Tibial artery (tissue), 4 donors: ENCODE results near the gene CLDN5.

Source experiments
- DNase-seq, 2 donors: peaks; one replicate each; pipeline ENCODE4 v3.0.0-alpha.2; 2019
- H3K27ac ChIP-seq, 2 donors: fragments of 200-600 bp; sonication (generic) in 1 of 2; 1 replicate in 1 of 2; 2 replicates in 1 of 2; pipeline ENCODE4 v1.5.1; 2018 to 2019; ENCODE audit warnings: mild to moderate bottlenecking in 1 of 2
- H3K27me3 ChIP-seq, 2 donors: fragments of 200-600 bp; sonication (generic) in 1 of 2; one replicate each; pipeline versions ENCODE4 v1.5.1 to v1.6.0; 2016 to 2019
- H3K36me3 ChIP-seq, 3 donors: fragments of 200-600 bp; sonication (generic) in 2 of 3; one replicate each; pipeline ENCODE4 v1.5.1; 2016 to 2019; ENCODE audit warnings: mild to moderate bottlenecking in 2 of 3
- H3K4me1 ChIP-seq, 4 donors: fragments of 200-600 bp; sonication (generic) in 2 of 4; 1 replicate in 3 of 4; 2 replicates in 1 of 4; pipeline ENCODE4 v1.5.1; 2016 to 2019
- H3K4me3 ChIP-seq, 2 donors: fragments of 200-600 bp; sonication (generic) in 1 of 2; 1 replicate in 1 of 2; 2 replicates in 1 of 2; pipeline ENCODE4 v1.5.1; 2018 to 2019; ENCODE audit warnings: mild to moderate bottlenecking in 2 of 2
- H3K9me3 ChIP-seq, 3 donors: fragments of 200-600 bp; sonication (generic) in 1 of 3; one replicate each; pipeline ENCODE4 v1.5.1; 2016 to 2019
- CTCF ChIP-seq, 2 experiments: fragments of 200-600 bp in 1 of 2; fragments of 450-650 bp in 1 of 2; IDR thresholded peaks; one replicate each; pipeline ENCODE4 v1.5.1; 2017 to 2019; ENCODE audit warnings: antibody characterized with exemption in 2 of 2, mild to moderate bottlenecking in 1 of 2, moderate library complexity in 1 of 2
- intact Hi-C: fragments of 100-400 bp; cut with DNase I; formaldehyde crosslinking; loops from one replicate; pipeline ENCODE4 v1.15.0; 2023; ENCODE audit warnings: low total_unique reads

The CLDN5 gene, protein sequence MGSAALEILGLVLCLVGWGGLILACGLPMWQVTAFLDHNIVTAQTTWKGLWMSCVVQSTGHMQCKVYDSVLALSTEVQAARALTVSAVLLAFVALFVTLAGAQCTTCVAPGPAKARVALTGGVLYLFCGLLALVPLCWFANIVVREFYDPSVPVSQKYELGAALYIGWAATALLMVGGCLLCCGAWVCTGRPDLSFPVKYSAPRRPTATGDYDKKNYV

GRCh38 chr22:19524170-19525115 is at the start of gene CLDN5:
Gene CLDN5 (minus strand): TSS chr22:19524410. CDS start chr22:19524255, 155 bp downstream.
- intact Hi-C loops: no loop called here
- DNase-seq: peak in 1 of 2 donors; percentile 69

GRCh38 chr22:19571995-19572394 is 47.8 kb upstream of the CLDN5 start:
- no peak for TF ChIP-seq CTCF (IDR thresholded peaks at IDR 0.05)
- Histone ChIP-seq H3K4me3 (no peak overlapping the region), H3K9me3 (no peaks in the 10 kb centered on the region), H3K4me1 (no peaks in the 10 kb centered on the region), H3K27ac (no peak overlapping the region), H3K27me3 (peaks cover 0 to 11% of the 10 kb centered on the region in 2 donors), H3K36me3 (no peaks in the 10 kb centered on the region)
- intact Hi-C loops: no loop called here
- no peak for DNase-seq

More at GRCh38 chr22:19524170-19525115, at the start of gene CLDN5:
- TF ChIP-seq CTCF (IDR thresholded peaks at IDR 0.05): no peak
- Histone ChIP-seq H3K36me3 (no peaks in the 10 kb centered on the region), H3K4me1 (peaks cover 0 to 19% (median 16%) of the 10 kb centered on the region in 4 donors), H3K4me3 (peak within 1 kb of the TSS; percentile 34 to 44), H3K27ac (no peak within 1 kb of the TSS), H3K27me3 (peaks cover 0 to 68% of the 10 kb centered on the region in 2 donors), H3K9me3 (no peaks in the 10 kb centered on the region)

GRCh38 chr22:19571207-19571795 is 47.1 kb upstream of the CLDN5 start:
- no peaks in the 10 kb centered on the region for H3K4me1 ChIP-seq
- TF ChIP-seq CTCF (IDR thresholded peaks at IDR 0.05): no peak
- no peak for DNase-seq
- H3K9me3 ChIP-seq: no peaks in the 10 kb centered on the region
- no peak overlapping the region for H3K27ac ChIP-seq
- peaks cover 0 to 14% of the 10 kb centered on the region in 2 donors for H3K27me3 ChIP-seq
- intact Hi-C loops: no loop called here
- no peaks in the 10 kb centered on the region for H3K36me3 ChIP-seq
- no peak overlapping the region for H3K4me3 ChIP-seq

- no peak for TF ChIP-seq CTCF (IDR thresholded peaks at IDR 0.05)
- H3K27me3 ChIP-seq: peaks cover 0 to 19% of the 10 kb centered on the region in 2 donors
- H3K9me3 ChIP-seq: no peaks in the 10 kb centered on the region
- H3K27ac ChIP-seq: no peak overlapping the region
- no peak overlapping the region for H3K4me3 ChIP-seq
- H3K4me1 ChIP-seq: no peaks in the 10 kb centered on the region
- intact Hi-C loops: no loop called here
- DNase-seq: no peak
- no peaks in the 10 kb centered on the region for H3K36me3 ChIP-seq
Observed at GRCh38 chr22:19569976-19570375, 45.8 kb upstream of the CLDN5 start.

GRCh38 chr22:19569276-19569640 is 45.0 kb upstream of the CLDN5 start:
- Histone ChIP-seq H3K4me1 (no peaks in the 10 kb centered on the region), H3K27me3 (peaks cover 0 to 19% of the 10 kb centered on the region in 2 donors), H3K9me3 (no peaks in the 10 kb centered on the region), H3K4me3 (no peak overlapping the region), H3K27ac (no peak overlapping the region), H3K36me3 (no peaks in the 10 kb centered on the region)
- intact Hi-C loops: no loop called here
- DNase-seq: no peak
- no peak for TF ChIP-seq CTCF (IDR thresholded peaks at IDR 0.05)
